WI38 (cell line): ENCODE measurements around the gene MINDY3.

Experiments used
- H3K4me3 ChIP-seq: 2 replicates; pipeline ENCODE4 v1.5.1; 2011; ENCODE audit warnings: low read depth, mild to moderate bottlenecking, control low read depth, low read length
- TF ChIP-seq, protein P1 (sequence below): IDR thresholded peaks from 2 replicates; pipeline ENCODE4 v1.5.1; 2012; ENCODE audit warnings: low read depth, mild to moderate bottlenecking, control low read depth, low read length

Gene MINDY3

GRCh38 chr10:15808204-15808797 lies 52.0 kb downstream of the MINDY3 start:
- no peak overlapping the region for H3K4me3 ChIP-seq
- TF ChIP-seq, protein P1, sequence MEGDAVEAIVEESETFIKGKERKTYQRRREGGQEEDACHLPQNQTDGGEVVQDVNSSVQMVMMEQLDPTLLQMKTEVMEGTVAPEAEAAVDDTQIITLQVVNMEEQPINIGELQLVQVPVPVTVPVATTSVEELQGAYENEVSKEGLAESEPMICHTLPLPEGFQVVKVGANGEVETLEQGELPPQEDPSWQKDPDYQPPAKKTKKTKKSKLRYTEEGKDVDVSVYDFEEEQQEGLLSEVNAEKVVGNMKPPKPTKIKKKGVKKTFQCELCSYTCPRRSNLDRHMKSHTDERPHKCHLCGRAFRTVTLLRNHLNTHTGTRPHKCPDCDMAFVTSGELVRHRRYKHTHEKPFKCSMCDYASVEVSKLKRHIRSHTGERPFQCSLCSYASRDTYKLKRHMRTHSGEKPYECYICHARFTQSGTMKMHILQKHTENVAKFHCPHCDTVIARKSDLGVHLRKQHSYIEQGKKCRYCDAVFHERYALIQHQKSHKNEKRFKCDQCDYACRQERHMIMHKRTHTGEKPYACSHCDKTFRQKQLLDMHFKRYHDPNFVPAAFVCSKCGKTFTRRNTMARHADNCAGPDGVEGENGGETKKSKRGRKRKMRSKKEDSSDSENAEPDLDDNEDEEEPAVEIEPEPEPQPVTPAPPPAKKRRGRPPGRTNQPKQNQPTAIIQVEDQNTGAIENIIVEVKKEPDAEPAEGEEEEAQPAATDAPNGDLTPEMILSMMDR: no peak

DNA sequence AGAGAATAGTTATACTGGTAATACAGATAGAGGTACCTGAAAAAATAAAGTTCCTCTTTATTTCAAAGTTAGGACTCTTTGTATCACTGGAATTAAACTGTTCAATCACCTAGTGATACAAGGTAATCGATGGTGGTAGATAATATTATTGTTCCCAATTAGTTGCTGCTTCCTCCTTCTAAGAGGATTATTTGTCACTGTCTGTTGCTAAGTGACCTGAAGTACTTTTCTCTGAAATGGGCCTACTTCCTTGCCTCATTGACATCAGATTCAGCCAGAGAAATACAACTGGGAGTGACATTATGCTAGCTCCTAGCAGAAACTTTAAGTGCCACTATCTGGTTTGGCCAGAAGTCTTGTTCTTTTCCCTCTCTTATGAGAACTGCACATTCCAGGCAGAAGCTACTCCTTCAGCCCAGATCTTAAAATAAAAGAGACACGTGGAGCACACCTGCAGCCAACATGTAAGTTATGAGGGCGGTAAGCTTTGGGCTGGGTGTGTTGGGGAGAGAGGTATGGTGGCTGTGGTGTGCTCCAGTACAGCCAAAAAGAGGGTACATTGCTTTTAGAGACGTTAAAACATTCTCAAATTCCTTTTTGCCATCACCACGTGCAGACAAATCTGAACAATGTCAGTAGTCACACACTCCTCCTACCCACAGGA lies 54.8 kb downstream of the MINDY3 start:
- TF ChIP-seq, protein P1: no peak
- no peak overlapping the region for H3K4me3 ChIP-seq

- no peak overlapping the region for H3K4me3 ChIP-seq
- TF ChIP-seq, protein P1: no peak
Observed at GRCh38 chr10:15804109-15804508, 56.2 kb downstream of the MINDY3 start.

GRCh38 chr10:15802375-15802949 lies 57.8 kb downstream of the MINDY3 start:
- H3K4me3 ChIP-seq: no peak overlapping the region
- TF ChIP-seq, protein P1: no peak

GRCh38 chr10:15801641-15802040 lies 58.7 kb downstream of the MINDY3 start:
- H3K4me3 ChIP-seq: no peak overlapping the region
- TF ChIP-seq, protein P1: no peak

DNA sequence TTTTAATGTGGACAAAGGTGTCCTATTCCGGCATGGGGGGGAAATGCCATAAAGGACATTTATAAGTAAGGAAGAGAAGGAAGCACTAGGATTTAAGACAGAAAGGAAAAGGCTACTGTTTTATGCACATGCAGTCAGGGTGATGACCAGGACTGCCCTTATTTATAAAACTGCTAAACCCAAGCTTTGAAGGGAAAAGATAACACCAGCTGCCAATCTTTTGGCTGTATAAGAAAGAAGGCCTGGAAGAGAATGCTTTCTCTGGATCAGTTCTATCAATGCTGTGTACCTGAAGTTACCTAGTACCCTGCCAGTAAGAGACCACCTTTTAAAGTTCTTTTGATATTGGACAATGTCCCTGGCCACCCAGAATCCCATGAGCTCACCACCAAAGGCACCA lies 59.2 kb downstream of the MINDY3 start:
- no peak overlapping the region for H3K4me3 ChIP-seq
- TF ChIP-seq, protein P1: no peak

GRCh38 chr10:15797346-15797745 lies 63.0 kb downstream of the MINDY3 start:
- TF ChIP-seq, protein P1: no peak
- no peak overlapping the region for H3K4me3 ChIP-seq
